ENCODE results near the gene DOC2B.

GRCh38 chr17:147796-148740, 33.4 kb downstream of the DOC2B start:
- TF ChIP-seq, protein P1, sequence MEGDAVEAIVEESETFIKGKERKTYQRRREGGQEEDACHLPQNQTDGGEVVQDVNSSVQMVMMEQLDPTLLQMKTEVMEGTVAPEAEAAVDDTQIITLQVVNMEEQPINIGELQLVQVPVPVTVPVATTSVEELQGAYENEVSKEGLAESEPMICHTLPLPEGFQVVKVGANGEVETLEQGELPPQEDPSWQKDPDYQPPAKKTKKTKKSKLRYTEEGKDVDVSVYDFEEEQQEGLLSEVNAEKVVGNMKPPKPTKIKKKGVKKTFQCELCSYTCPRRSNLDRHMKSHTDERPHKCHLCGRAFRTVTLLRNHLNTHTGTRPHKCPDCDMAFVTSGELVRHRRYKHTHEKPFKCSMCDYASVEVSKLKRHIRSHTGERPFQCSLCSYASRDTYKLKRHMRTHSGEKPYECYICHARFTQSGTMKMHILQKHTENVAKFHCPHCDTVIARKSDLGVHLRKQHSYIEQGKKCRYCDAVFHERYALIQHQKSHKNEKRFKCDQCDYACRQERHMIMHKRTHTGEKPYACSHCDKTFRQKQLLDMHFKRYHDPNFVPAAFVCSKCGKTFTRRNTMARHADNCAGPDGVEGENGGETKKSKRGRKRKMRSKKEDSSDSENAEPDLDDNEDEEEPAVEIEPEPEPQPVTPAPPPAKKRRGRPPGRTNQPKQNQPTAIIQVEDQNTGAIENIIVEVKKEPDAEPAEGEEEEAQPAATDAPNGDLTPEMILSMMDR (tag by site-specific recombination; IDR thresholded peaks at IDR 0.05): no peak
- TF ChIP-seq, protein P2, sequence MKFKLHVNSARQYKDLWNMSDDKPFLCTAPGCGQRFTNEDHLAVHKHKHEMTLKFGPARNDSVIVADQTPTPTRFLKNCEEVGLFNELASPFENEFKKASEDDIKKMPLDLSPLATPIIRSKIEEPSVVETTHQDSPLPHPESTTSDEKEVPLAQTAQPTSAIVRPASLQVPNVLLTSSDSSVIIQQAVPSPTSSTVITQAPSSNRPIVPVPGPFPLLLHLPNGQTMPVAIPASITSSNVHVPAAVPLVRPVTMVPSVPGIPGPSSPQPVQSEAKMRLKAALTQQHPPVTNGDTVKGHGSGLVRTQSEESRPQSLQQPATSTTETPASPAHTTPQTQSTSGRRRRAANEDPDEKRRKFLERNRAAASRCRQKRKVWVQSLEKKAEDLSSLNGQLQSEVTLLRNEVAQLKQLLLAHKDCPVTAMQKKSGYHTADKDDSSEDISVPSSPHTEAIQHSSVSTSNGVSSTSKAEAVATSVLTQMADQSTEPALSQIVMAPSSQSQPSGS (tag by site-specific recombination; IDR thresholded peaks at IDR 0.05; ENCODE audit: low read depth): no peak
- TF ChIP-seq TRIM28 (IDR thresholded peaks at IDR 0.05; ENCODE audit: borderline replicate concordance, low read length) (no peak), REPIN1 (tag by site-specific recombination; IDR thresholded peaks at IDR 0.05; ENCODE audit: low read depth) (no peak), ZNF423 (tag by site-specific recombination; IDR thresholded peaks at IDR 0.05) (no peak), ZNF501 (tag by site-specific recombination; IDR thresholded peaks at IDR 0.05) (no peak), ZFP3 (tag by site-specific recombination; IDR thresholded peaks at IDR 0.05; ENCODE audit: low read depth) (no peak), ZNF324 (tag by site-specific recombination; IDR thresholded peaks at IDR 0.05) (no peak), ZBTB21 (tag by site-specific recombination; IDR thresholded peaks at IDR 0.05) (no peak), SP3 (tag by site-specific recombination; IDR thresholded peaks at IDR 0.05) (no peak), ZNF747 (tag by site-specific recombination; IDR thresholded peaks at IDR 0.05) (no peak), KLF1 (tag by site-specific recombination; IDR thresholded peaks at IDR 0.05) (no peak)

All from HEK293 (cell line).